ENCODE data around the gene TIMP3.
"Not testable (repeated sequence)": the region's sequence is repeated elsewhere in the genome, so short reads cannot be mapped to it uniquely, and the experiment has no call there.

TIMP3 gene

GRCh38 chr22:32854351-32854804, 52.9 kb downstream of the TIMP3 start:
- DNase-seq (ENCODE audit: low read depth): no peak

DNA sequence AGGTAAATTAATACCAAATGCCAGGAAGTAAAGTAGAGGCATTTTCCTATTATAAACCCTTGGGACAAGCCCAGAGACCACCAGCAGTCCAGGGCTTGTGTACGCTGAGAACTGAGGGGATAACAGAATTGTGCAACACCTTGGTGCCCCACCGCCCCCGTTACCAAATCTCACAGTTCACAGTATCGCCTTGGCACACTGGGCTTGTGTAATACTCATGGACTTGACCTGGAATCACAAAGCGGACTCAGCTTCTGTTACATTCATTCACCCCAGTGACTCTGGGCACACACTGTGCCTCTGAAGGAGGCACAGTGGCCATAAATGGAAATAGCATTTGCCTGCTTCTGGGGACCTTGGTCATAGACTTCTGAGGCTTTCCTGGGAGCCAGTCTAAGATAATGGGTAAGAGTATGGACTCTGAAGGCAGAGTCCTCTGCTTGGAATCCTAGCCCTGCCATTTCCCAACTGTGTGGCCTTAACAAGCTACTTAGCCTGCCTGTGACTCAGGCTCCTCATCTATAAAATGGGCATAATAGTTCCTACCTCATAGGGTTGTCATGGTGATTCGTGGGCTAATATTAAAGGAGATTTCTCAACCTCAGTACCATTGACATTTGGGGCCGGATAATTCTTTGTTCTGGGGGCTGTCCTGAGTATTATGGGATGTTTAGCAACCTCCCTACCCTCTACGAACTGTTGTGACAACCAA, 53.7 kb downstream of the TIMP3 start:
- no peak for DNase-seq (ENCODE audit: low read depth)

- no peak for DNase-seq (ENCODE audit: low read depth)
Observed at GRCh38 chr22:32858121-32858703, 56.7 kb downstream of the TIMP3 start.

GRCh38 chr22:32858957-32859356, 57.5 kb downstream of the TIMP3 start:
- no peak for DNase-seq (ENCODE audit: low read depth)

DNA sequence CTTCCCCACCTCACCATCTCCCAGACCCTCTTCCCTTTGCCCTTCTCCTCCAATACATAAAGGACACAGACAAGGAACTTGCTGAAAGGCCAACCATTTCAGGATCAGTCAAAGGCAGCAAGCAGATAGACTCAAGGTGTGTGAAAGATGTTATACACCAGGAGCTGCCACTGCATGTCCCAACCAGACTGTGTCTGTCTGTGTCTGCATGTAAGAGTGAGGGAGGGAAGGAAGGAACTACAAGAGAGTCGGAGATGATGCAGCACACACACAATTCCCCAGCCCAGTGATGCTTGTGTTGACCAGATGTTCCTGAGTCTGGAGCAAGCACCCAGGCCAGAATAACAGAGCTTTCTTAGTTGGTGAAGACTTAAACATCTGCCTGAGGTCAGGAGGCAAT, 58.2 kb downstream of the TIMP3 start:
- DNase-seq (ENCODE audit: low read depth): no peak

GRCh38 chr22:32861330-32861729, 59.8 kb downstream of the TIMP3 start:
- DNase-seq (ENCODE audit: low read depth): no peak

- no peak for DNase-seq (ENCODE audit: low read depth)
Observed at GRCh38 chr22:32862083-32862482, 60.6 kb downstream of the TIMP3 start.

DNA sequence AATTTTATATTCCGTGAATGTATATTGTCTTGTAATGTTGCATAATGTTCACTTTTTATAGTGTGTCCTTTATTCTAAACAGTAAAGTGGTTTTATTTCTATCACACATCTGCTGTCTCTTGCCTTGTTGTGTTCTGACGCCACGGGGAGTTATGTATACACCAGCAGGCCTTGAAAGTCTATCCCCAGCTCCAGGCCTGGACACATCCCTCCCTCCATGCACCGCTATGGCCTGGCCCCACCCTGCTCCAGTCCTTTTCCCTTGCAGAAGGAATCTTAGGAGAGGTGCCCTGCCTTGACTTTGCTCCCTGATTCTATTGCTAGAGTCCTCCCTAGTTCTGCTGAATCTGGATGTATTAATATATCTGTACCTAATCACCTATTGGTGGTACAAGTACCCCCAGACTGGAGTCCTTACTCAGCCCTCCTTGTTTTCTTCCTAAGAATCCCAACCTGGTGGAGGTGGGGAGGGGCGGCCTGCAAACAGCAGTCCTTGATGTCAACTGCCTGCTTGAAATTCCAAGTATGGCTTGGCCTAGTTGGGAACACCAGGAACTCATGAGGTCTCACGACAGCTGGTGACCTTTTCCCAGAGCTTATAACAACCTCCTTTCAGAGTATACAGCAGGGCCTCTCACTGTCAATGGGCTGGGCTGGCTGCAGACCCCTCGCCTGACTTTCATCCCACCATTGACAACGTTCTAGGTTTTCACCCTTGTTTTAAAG, 61.6 kb downstream of the TIMP3 start:
- DNase-seq (ENCODE audit: low read depth): no peak

GRCh38 chr22:32864041-32864440, 62.5 kb downstream of the TIMP3 start:
- no peak for DNase-seq (ENCODE audit: low read depth)

GRCh38 chr22:32864596-32864995, 63.1 kb downstream of the TIMP3 start:
- no peak for DNase-seq (ENCODE audit: low read depth)

GRCh38 chr22:32866953-32867352, 65.4 kb downstream of the TIMP3 start:
- no peak for DNase-seq (ENCODE audit: low read depth)

GRCh38 chr22:32868946-32869345, 67.4 kb downstream of the TIMP3 start:
- no peak for DNase-seq (ENCODE audit: low read depth)

GRCh38 chr22:32870474-32870873, 69.0 kb downstream of the TIMP3 start:
- DNase-seq (ENCODE audit: low read depth): no peak

GRCh38 chr22:32873604-32874003, 72.1 kb downstream of the TIMP3 start:
- not testable (repeated sequence) for DNase-seq (ENCODE audit: low read depth)

- DNase-seq (ENCODE audit: low read depth): no peak
Observed at GRCh38 chr22:32874385-32874784, 72.9 kb downstream of the TIMP3 start.

DNA sequence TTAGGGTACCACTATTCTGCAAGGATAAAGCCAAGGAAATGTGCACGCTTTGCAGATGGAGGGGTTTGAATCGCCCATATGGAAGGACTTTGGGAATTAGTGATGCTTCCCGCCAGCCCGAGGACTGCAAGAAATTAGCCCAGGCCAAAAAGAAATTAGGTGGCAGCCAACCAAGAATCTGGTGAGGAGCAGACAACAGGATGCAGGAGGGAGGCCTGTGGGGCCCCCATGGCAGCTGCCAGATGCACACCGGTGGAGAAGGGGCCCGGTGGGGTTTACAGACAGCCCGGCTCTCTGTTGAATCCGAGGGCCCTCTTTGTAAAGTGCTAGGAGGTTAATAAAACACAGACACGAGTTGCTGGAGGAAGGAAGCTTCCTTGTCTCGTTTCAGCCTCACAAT, 73.5 kb downstream of the TIMP3 start:
- DNase-seq (ENCODE audit: low read depth): no peak

DNA sequence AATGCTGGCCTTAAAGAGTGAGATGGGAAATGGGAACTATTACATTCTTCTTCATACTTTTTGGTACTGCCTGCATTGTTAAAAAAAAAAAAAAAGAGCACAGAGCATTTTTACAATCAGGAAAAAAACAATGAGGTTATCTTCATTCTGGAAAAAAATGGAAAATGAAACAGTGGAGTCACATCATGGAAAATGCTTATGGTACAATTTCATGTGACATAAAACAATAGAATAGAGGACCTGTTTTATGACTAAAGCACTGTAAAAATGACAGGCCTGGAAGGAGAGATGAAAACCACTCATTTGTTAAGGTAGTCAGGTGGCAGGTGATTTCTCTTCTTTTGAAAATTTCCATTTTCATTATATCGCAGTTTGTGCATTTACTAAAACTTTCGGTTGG, 75.0 kb downstream of the TIMP3 start:
- DNase-seq (ENCODE audit: low read depth): no peak

DNA sequence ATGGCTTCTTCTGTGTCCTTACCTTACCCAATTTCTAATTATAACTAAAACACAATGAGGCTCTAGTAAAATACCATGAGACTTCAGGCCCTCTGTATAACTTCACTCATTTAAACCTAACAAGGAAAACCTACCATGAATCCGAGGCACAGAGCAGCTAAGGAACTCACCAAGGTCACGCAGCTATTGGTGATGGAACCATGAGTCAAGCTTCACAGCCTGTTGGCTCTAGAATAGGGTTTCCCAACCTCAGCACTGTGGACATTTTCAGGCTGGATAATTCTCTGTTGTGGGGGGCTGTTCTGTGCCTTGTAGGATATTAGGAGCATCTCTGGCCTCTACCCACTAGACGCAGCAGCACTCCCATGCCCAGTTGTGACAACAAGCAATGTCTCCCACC, 75.7 kb downstream of the TIMP3 start:
- DNase-seq (ENCODE audit: low read depth): no peak

DNA sequence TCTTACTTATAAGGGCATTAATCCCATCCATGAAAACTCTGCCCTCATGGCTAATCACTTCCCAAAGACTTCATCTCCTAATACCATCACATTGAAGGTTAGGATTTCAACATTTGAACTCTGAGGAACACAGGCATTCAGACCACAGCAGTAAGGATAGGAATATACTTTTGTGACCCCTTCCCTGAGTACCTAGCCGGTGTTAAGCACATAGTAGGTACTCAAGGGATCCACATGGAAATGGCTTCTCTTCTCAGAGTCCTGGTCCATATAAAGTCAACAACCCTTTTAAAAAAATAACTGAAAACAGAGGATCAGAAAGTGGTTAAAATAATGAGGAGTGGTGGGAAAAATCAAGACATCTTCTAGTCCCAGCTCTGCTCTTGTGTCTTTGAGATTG, 78.0 kb downstream of the TIMP3 start:
- no peak for DNase-seq (ENCODE audit: low read depth)

- DNase-seq (ENCODE audit: low read depth): peak; percentile 13
Observed at GRCh38 chr22:32880061-32880460, 78.6 kb downstream of the TIMP3 start.

- no peak for DNase-seq (ENCODE audit: low read depth)
Observed at GRCh38 chr22:32880505-32880892, 79.0 kb downstream of the TIMP3 start.

DNA sequence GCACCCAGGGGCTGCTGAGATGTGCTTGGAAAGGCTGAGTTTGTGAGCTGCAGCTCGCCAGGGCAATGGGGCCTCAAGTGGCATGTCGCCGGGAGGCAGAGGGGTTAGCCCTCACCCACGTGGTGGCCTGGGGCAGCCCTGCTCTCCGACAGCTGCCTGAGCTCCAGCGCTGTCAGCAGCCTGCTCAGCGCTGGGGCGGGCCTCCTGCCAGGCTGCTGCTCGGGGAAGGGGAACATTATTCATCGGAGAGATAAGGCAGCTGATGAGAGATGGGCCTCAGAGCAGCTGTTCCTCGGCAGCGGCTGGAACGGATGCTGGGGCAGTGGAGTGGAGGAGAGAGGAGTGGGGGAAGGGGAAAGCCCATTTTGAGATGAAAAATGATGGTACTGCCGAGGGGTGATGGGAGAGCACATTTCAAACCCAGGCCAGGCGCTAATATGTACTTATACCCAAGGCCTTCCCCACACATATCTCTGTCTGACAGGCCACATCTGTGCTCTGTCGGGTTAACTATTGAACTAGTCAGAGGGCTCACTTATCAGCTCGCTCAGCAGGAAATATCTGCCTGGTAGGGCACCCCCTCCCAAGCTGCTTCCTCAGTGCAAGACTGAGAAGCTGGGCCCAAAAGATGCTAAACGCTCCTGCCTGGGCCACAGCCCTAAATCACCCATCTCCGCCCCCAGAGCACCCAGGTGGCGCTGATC, 79.5 kb downstream of the TIMP3 start:
- DNase-seq (ENCODE audit: low read depth): peak; percentile 58

DNA sequence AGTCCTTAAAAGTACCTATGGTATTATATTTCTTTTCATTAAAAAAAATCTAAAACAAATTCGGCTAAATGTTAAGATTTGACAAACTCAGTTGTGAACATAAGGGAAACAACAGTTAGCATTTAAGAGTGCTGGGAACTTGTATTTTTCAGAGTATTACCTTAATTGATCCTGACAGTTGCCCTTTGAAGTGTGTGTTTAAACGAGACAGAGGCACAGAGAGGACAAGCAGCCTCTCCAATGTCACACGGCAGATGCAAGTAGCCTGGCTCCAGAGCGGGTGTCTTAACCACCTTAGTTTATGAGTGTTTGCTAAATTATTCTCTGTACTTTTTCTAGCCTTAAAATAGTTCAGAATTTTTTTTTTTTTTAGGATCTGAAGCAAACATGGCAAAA, 80.9 kb downstream of the TIMP3 start:
- no peak for DNase-seq (ENCODE audit: low read depth)

Measured in iris pigment epithelial cell (primary cell).